IMR-90 (cell line): Measurements from ENCODE around the gene SHB. TPM values are rescaled to one million over a fixed set of nuclear protein-coding genes. Genes with fewer than 3 reads are reported as not detected.

ENCODE experiments used
- ATAC-seq: fragments of 200-7000 bp; cut with Tn5 transposase; 2 replicates; pipeline ENCODE4 v1.9.1; 2020; ENCODE audit warnings: low read depth, mild to moderate bottlenecking, moderate library complexity
- BruUV-seq: library from RNA; stranded (reverse); fragments of 400-500 nt; replicated peaks from 2 replicates; lab custom pipeline; 2021; lab: Mats Ljungman, UMichigan
- CTCF ChIA-PET: fragments of 300-600 bp; formaldehyde crosslinking; extraction: SDS; loops from one replicate; lab custom pipeline; 2021; ENCODE audit warnings: antibody characterized with exemption; lab: Yijun Ruan, JAX
- POLR2A ChIA-PET: fragments of 300-600 bp; sonication (Branson Sonifier 250); formaldehyde crosslinking; loops from one replicate; lab custom pipeline; 2022; ENCODE audit warnings: antibody characterized with exemption; ENCODE audit not compliant: unreplicated experiment; lab: Charles Lee
- DNase-seq: peaks from one replicate; pipeline ENCODE4 v3.0.0; 2013
- H2AFZ ChIP-seq: replicated peaks from 2 replicates; pipeline ENCODE3; 2013; ENCODE audit warnings: low read length, mild to moderate bottlenecking; ENCODE audit not compliant: poor library complexity
- H2AK5ac ChIP-seq: 2 replicates; pipeline ENCODE4 v1.6.1; 2013; ENCODE audit warnings: low read depth, low read length, inconsistent platforms
- H2AK9ac ChIP-seq: replicated peaks from 2 replicates; pipeline ENCODE3; 2013; ENCODE audit warnings: mild to moderate bottlenecking, low read depth, low read length, moderate library complexity; ENCODE audit not compliant: poor library complexity
- H2BK120ac ChIP-seq: 2 replicates; pipeline ENCODE4 v1.6.1; 2013; ENCODE audit warnings: low read depth, low read length, inconsistent platforms
- H2BK15ac ChIP-seq: 3 replicates; pipeline ENCODE4 v1.6.1; 2013; ENCODE audit warnings: low read depth, low read length, inconsistent platforms
- H2BK20ac ChIP-seq: 2 replicates; pipeline ENCODE4 v1.6.1; 2013; ENCODE audit warnings: low read depth, mild to moderate bottlenecking, inconsistent platforms, low read length, moderate library complexity
- H2BK5ac ChIP-seq: 2 replicates; pipeline ENCODE4 v1.6.1; 2013; ENCODE audit warnings: mild to moderate bottlenecking, low read depth, low read length, inconsistent platforms; ENCODE audit not compliant: poor library complexity, severe bottlenecking
- H3K14ac ChIP-seq: replicated peaks from 2 replicates; pipeline ENCODE4 v1.6.1; 2013; ENCODE audit warnings: low read depth, low read length, inconsistent platforms
- H3K18ac ChIP-seq: 2 replicates; pipeline ENCODE4 v1.6.1; 2013; ENCODE audit warnings: low read depth, low read length, control low read depth
- H3K23ac ChIP-seq: 2 replicates; pipeline ENCODE4 v1.6.1; 2013; ENCODE audit warnings: low read depth, low read length, inconsistent platforms
- H3K27ac ChIP-seq: 2 replicates; pipeline ENCODE4 v1.5.1; 2013; ENCODE audit warnings: mild to moderate bottlenecking, control low read depth, low read length; ENCODE audit not compliant: insufficient read depth
- H3K27me3 ChIP-seq: 2 replicates; pipeline ENCODE4 v1.6.1; 2013; ENCODE audit warnings: low read length; ENCODE audit not compliant: control insufficient read depth, insufficient read depth
- H3K36me3 ChIP-seq: 2 replicates; pipeline ENCODE4 v1.6.1; 2013; ENCODE audit warnings: low read length, mixed read lengths; ENCODE audit not compliant: control insufficient read depth, insufficient read depth
- H3K4ac ChIP-seq: 2 replicates; pipeline ENCODE4 v1.6.1; 2013; ENCODE audit warnings: low read depth, low read length, inconsistent platforms
- H3K4me1 ChIP-seq: 2 replicates; pipeline ENCODE4 v1.6.1; 2013; ENCODE audit warnings: low read length, mixed read lengths; ENCODE audit not compliant: control insufficient read depth, insufficient read depth
- H3K4me2 ChIP-seq: 2 replicates; pipeline ENCODE4 v1.6.1; 2013; ENCODE audit warnings: low read depth, mild to moderate bottlenecking, control low read depth, low read length, moderate library complexity
- H3K4me3 ChIP-seq: 2 replicates; pipeline ENCODE4 v1.5.1; 2013; ENCODE audit warnings: low read depth, mild to moderate bottlenecking, control low read depth, low read length, moderate library complexity; ENCODE audit not compliant: insufficient read depth
- H3K56ac ChIP-seq: 2 replicates; pipeline ENCODE4 v1.6.1; 2013; ENCODE audit warnings: low read length, inconsistent platforms; ENCODE audit not compliant: insufficient read depth; ENCODE audit errors: extremely low read depth
- H3K79me1 ChIP-seq, 2 experiments: 2 replicates each; pipeline ENCODE4 v1.6.1; 2013; ENCODE audit warnings: low read length in 2 of 2, inconsistent platforms in 1 of 2, low read depth in 1 of 2
- H3K9ac ChIP-seq: 2 replicates; pipeline ENCODE4 v1.6.1; 2013; ENCODE audit warnings: low read depth, low read length, control low read depth
- H3K9me1 ChIP-seq: 2 replicates; pipeline ENCODE4 v1.6.1; 2013; ENCODE audit warnings: low read length, inconsistent platforms; ENCODE audit not compliant: insufficient read depth
- H3K9me3 ChIP-seq: 2 replicates; pipeline ENCODE4 v1.6.1; 2013; ENCODE audit warnings: low read length; ENCODE audit not compliant: control insufficient read depth, insufficient read depth
- H4K20me1 ChIP-seq: 2 replicates; pipeline ENCODE4 v1.6.1; 2013; ENCODE audit warnings: low read length, inconsistent platforms; ENCODE audit not compliant: insufficient read depth
- H4K5ac ChIP-seq: 2 replicates; pipeline ENCODE4 v1.6.1; 2013; ENCODE audit warnings: mild to moderate bottlenecking, low read depth, low read length, control low read depth
- H4K8ac ChIP-seq, 2 experiments: 2 replicates each; pipeline ENCODE4 v1.6.1; 2013; ENCODE audit warnings: low read depth in 2 of 2, low read length in 2 of 2, control low read depth in 1 of 2, inconsistent platforms in 1 of 2
- H4K91ac ChIP-seq: 2 replicates; pipeline ENCODE4 v1.6.1; 2013; ENCODE audit warnings: low read depth, low read length, inconsistent platforms; ENCODE audit not compliant: insufficient read depth
- CEBPB ChIP-seq: IDR thresholded peaks from 2 replicates; pipeline ENCODE4 v1.6.1; 2012; ENCODE audit warnings: low read depth, low read length, improper control_type of control experiment
- MXI1 ChIP-seq: IDR thresholded peaks from 2 replicates; pipeline ENCODE4 v1.6.1; 2012; ENCODE audit warnings: low read depth, mild to moderate bottlenecking, low read length, moderate library complexity, borderline replicate concordance
- WGBS, 2 experiments: methylation state at CpG; one replicate each; pipeline versions ENCODE4 v1.1.5 to v1.1.7; 2013; ENCODE audit warnings: missing lambda C conversion rate in 2 of 2; ENCODE audit not compliant: insufficient read length in 1 of 2; ENCODE audit errors: extremely low coverage in 2 of 2; 5-methylcytosine and 5-hydroxymethylcytosine counted together
- dilution Hi-C: fragments of 300-500 bp; cut with HindIII; formaldehyde crosslinking; loops from one replicate; pipeline ENCODE4 v1.14.3; 2018; ENCODE audit warnings: low sequenced_read_pairs; ENCODE audit not compliant: unreplicated experiment
- in situ Hi-C: fragments of 300-500 bp; cut with MboI; formaldehyde crosslinking; loops from 3 replicates; pipeline ENCODE4 v1.14.3; 2019; ENCODE audit warnings: low sequenced_read_pairs, inconsistent platforms, mixed read lengths
- intact Hi-C: fragments of 100-400 bp; cut with micrococcal nuclease; formaldehyde crosslinking; loops from 2 replicates; pipeline ENCODE4 v1.10.0; 2022
- polyA plus RNA-seq, 3 experiments: library from polyadenylated mRNA; depleted of rRNA; stranded (reverse); fragments of >200 nt; gene quantifications; 2 replicates each; pipeline ENCODE4 v1.2.3, GENCODE V29; 2012; ENCODE audit warnings: low replicate concordance in 1 of 3
- total RNA-seq: library from RNA; depleted of rRNA; stranded (reverse); fragments of >200 nt; gene quantifications from 2 replicates; pipeline ENCODE4 v1.2.3, GENCODE V29; 2012
- TF ChIP-seq, protein P1 (sequence below): conservative IDR thresholded peaks from 2 replicates; pipeline ENCODE4 v1.5.1; 2012; ENCODE audit warnings: mild to moderate bottlenecking, low read depth, low read length, improper control_type of control experiment

The SHB gene
- total and polyA plus RNA-seq, 2 of the 4 experiments (the other 2 are of a cell fraction) = 6.1 to 20.4 TPM

DNA sequence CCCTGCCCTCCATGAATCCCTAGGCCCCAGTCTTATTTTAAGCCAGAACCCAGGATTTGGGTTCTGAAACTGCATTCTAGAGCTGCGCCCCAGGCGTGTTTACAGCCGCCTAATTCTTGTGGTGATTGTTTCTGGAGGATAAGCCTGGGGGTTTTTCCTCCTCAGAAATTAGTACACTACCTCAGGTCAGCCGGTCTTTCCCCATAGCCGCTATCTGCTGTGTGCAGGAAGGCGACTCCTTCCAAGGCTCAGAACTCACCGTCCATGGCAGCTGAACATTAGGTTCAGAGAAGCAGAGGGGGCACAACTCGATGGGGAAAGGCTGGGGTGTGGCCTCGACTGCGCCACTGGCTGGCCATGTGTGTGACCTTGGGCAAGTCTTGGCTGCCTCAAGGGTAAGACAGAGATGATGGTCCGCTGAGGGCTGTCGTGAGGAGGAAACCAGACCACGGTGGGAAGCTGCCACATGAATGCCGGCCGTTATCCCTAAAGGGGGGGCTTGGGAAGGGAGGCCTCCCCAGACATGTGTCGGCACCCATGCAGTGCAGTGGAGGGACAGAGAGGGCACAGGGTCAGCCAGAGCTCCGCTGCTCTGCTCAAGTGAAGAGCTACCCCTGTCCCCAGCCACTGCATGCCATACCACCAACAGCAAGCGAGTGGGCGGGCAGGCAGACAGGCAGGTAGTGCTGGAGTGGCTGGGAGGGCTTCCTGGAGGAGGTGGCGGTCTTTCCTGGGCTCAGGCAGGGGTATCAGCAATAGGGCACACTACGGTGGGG lies 28.9 kb downstream of the SHB start:
- Histone ChIP-seq H3K4ac (peak overlapping the region; percentile 71), H2BK120ac (no peak overlapping the region), H3K18ac (no peak overlapping the region), H3K27me3 (no peaks in the 10 kb centered on the region), H4K20me1 (peaks cover 75% of the 10 kb centered on the region), H3K27ac (peak overlapping the region; percentile 26), H3K4me2 (no peak overlapping the region), H3K9me1 (peaks cover 66% of the 10 kb centered on the region), H2AFZ (peak overlapping the region; percentile 27), H2BK20ac (no peak overlapping the region), H3K14ac (peak overlapping the region; percentile 12; the same call in 1 of the 2 replicates), H4K5ac (no peak overlapping the region), H4K91ac (peak overlapping the region; percentile 53), H2BK5ac (peak overlapping the region; percentile 21), H3K4me3 (no peak overlapping the region), H3K9ac (no peak overlapping the region), H2AK9ac (peak overlapping the region; percentile 58), H3K9me3 (no peaks in the 10 kb centered on the region), H3K23ac (no peak overlapping the region), H4K8ac (peak overlapping the region in 1 of 2 experiments; percentile 66; a peak in 2 of 4 replicates), H2AK5ac (peak overlapping the region; percentile 70), H3K36me3 (peaks cover 6% of the 10 kb centered on the region), H3K4me1 (peaks cover 52% of the 10 kb centered on the region), H3K79me1 (peaks cover 48 to 96% of the 10 kb centered on the region in 2 experiments), H3K56ac (no peak overlapping the region), H2BK15ac (peak overlapping the region; percentile 14; the same call in 1 of the 3 replicates)
- POLR2A ChIA-PET = no interaction called here
- in situ Hi-C loops (no loop called here), intact Hi-C loops (loop anchor here (5.0 kb wide), 1 partner anchor 88 kb away; no protein-coding TSS in a partner anchor), dilution Hi-C loops (no loop called here)
- 81% methylated on average over 6 of the region's 21 CpGs; no CpG with 5 or more reads in 1 of the 2 experiments for WGBS, 2 experiments
- CTCF ChIA-PET = no interaction called here
- no peak for ATAC-seq
- no TSS peak for BruUV-seq
- TF ChIP-seq MXI1 (no peak), CEBPB (no peak)
- TF ChIP-seq, protein P1, sequence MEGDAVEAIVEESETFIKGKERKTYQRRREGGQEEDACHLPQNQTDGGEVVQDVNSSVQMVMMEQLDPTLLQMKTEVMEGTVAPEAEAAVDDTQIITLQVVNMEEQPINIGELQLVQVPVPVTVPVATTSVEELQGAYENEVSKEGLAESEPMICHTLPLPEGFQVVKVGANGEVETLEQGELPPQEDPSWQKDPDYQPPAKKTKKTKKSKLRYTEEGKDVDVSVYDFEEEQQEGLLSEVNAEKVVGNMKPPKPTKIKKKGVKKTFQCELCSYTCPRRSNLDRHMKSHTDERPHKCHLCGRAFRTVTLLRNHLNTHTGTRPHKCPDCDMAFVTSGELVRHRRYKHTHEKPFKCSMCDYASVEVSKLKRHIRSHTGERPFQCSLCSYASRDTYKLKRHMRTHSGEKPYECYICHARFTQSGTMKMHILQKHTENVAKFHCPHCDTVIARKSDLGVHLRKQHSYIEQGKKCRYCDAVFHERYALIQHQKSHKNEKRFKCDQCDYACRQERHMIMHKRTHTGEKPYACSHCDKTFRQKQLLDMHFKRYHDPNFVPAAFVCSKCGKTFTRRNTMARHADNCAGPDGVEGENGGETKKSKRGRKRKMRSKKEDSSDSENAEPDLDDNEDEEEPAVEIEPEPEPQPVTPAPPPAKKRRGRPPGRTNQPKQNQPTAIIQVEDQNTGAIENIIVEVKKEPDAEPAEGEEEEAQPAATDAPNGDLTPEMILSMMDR = no peak
- DNase-seq = no peak
